ENCODE data around the gene FKTN.

Gene FKTN

GRCh38 chr9:105658351-105658750 is 100.4 kb downstream of the FKTN start:
- no peaks in the 10 kb centered on the region for H3K36me3 ChIP-seq (ENCODE audit: control insufficient read depth, insufficient read depth, low read length)
- no peak for TF ChIP-seq CTCF (IDR thresholded peaks at IDR 0.05)
- H3K4me2 ChIP-seq (ENCODE audit: low read length), result no peak overlapping the region
- no peak overlapping the region for H3K9ac ChIP-seq
- no peak overlapping the region for H3K4me3 ChIP-seq (ENCODE audit: low read depth, low read length)
- H3K79me2 ChIP-seq, result no peaks in the 10 kb centered on the region
- H3K27ac ChIP-seq, result no peak overlapping the region
- no peaks in the 10 kb centered on the region for H3K27me3 ChIP-seq (ENCODE audit: control insufficient read depth, insufficient read depth, low read length)
- no peaks in the 10 kb centered on the region for H3K4me1 ChIP-seq
- H3K9me3 ChIP-seq (ENCODE audit: control insufficient read depth, low read length), result no peaks in the 10 kb centered on the region
- no peak overlapping the region for H2AFZ ChIP-seq

GRCh38 chr9:105661011-105661410 is 103.1 kb downstream of the FKTN start:
- no peak overlapping the region for H3K27ac ChIP-seq
- no peaks in the 10 kb centered on the region for H3K27me3 ChIP-seq (ENCODE audit: control insufficient read depth, insufficient read depth, low read length)

GRCh38 chr9:105662184-105663104 is 104.5 kb downstream of the FKTN start, which contains the start of gene TAL2:
Gene TAL2 (plus strand): TSS chr9:105662457. CDS start chr9:105662497, 40 bp downstream.
- TF ChIP-seq CTCF (IDR thresholded peaks at IDR 0.05), result no peak
- Histone ChIP-seq H3K27ac (no peak within 1 kb of the TSS), H3K9ac (no peak within 1 kb of the TSS), H3K4me1 (no peaks in the 10 kb centered on the region), H3K36me3 (ENCODE audit: control insufficient read depth, insufficient read depth, low read length) (no peaks in the 10 kb centered on the region), H3K4me3 (ENCODE audit: low read depth, low read length) (no peak within 1 kb of the TSS), H3K27me3 (ENCODE audit: control insufficient read depth, insufficient read depth, low read length) (no peaks in the 10 kb centered on the region), H2AFZ (no peak within 1 kb of the TSS), H3K9me3 (ENCODE audit: control insufficient read depth, low read length) (no peaks in the 10 kb centered on the region), H3K4me2 (ENCODE audit: low read length) (no peak within 1 kb of the TSS), H3K79me2 (no peaks in the 10 kb centered on the region)

More at GRCh38 chr9:105661011-105661410, 103.1 kb downstream of the FKTN start:
- no peaks in the 10 kb centered on the region for H3K9me3 ChIP-seq (ENCODE audit: control insufficient read depth, low read length)
- no peak overlapping the region for H3K4me2 ChIP-seq (ENCODE audit: low read length)
- H3K9ac ChIP-seq, result no peak overlapping the region
- no peaks in the 10 kb centered on the region for H3K79me2 ChIP-seq
- no peaks in the 10 kb centered on the region for H3K4me1 ChIP-seq
- H3K36me3 ChIP-seq (ENCODE audit: control insufficient read depth, insufficient read depth, low read length), result no peaks in the 10 kb centered on the region
- H2AFZ ChIP-seq, result no peak overlapping the region
- no peak for TF ChIP-seq CTCF (IDR thresholded peaks at IDR 0.05)
- no peak overlapping the region for H3K4me3 ChIP-seq (ENCODE audit: low read depth, low read length)

DNA sequence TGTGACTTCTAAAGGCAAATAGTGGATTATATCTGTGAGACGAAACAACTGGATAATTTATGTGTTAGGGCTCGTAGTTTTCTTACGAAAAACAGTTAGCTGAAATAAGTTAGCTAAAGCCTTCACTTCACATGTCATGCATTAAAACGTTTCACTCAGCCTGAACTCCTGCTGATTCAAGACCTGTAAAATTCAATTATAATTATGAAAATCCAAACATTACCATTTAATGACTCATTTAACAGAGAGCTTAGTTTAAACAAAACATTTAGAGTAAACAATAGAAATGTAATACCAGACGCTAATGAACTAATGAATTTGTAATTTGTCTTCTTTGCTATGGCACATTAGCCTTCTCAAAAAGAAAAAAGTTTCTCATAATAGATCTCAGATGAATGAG is 106.0 kb downstream of the FKTN start:
- TF ChIP-seq CTCF (IDR thresholded peaks at IDR 0.05), result no peak
- H3K27ac ChIP-seq, result no peak overlapping the region
- H3K27me3 ChIP-seq (ENCODE audit: control insufficient read depth, insufficient read depth, low read length), result no peaks in the 10 kb centered on the region
- no peaks in the 10 kb centered on the region for H3K79me2 ChIP-seq
- no peaks in the 10 kb centered on the region for H3K4me1 ChIP-seq
- no peak overlapping the region for H3K4me2 ChIP-seq (ENCODE audit: low read length)
- H3K4me3 ChIP-seq (ENCODE audit: low read depth, low read length), result no peak overlapping the region
- H2AFZ ChIP-seq, result no peak overlapping the region
- no peaks in the 10 kb centered on the region for H3K9me3 ChIP-seq (ENCODE audit: control insufficient read depth, low read length)
- H3K9ac ChIP-seq, result no peak overlapping the region
- no peaks in the 10 kb centered on the region for H3K36me3 ChIP-seq (ENCODE audit: control insufficient read depth, insufficient read depth, low read length)
